Measurements from ENCODE around the gene KIAA1210. TPM values are rescaled to one million over a fixed set of nuclear protein-coding genes. Genes with fewer than 3 reads are reported as not detected.
A peak's percentile ranks its signal among the peaks of the same experiment; 100 is the strongest.

The KIAA1210 gene
- total RNA-seq: not detected
- long read RNA-seq: 0 reads

- intact Hi-C loops (cut with DNase I, micrococcal nuclease): no loop called here
- DNase-seq (no peak), ATAC-seq (no peak)
Measured at GRCh38 chrX:119127650-119128049, at the start of gene KIAA1210. TSS of gene KIAA1210 (minus strand) at chrX:119127812. CDS start at chrX:119123642, 4,170 bp downstream.

GRCh38 chrX:119177278-119177677 lies 49.7 kb upstream of the KIAA1210 start:
- intact Hi-C loops (cut with DNase I, micrococcal nuclease): no loop called here
- no peak for DNase-seq
- ATAC-seq: no peak

GRCh38 chrX:119174900-119175299 lies 47.3 kb upstream of the KIAA1210 start:
- intact Hi-C loops (cut with DNase I, micrococcal nuclease): no loop called here
- DNase-seq: no peak
- ATAC-seq: no peak

- intact Hi-C loops (cut with DNase I, micrococcal nuclease): no loop called here
- DNase-seq: no peak
- no peak for ATAC-seq
Measured at GRCh38 chrX:119168104-119168503, 40.5 kb upstream of the KIAA1210 start.

GRCh38 chrX:119158226-119158625 lies 30.6 kb upstream of the KIAA1210 start:
- DNase-seq (no peak), ATAC-seq (no peak)
- intact Hi-C loops (cut with DNase I, micrococcal nuclease): no loop called here

GRCh38 chrX:119156241-119156640 lies 28.6 kb upstream of the KIAA1210 start:
- intact Hi-C loops (cut with DNase I, micrococcal nuclease): no loop called here
- DNase-seq (no peak), ATAC-seq (no peak)

GRCh38 chrX:119155416-119156035 lies 27.9 kb upstream of the KIAA1210 start:
- intact Hi-C loops (cut with DNase I, micrococcal nuclease): no loop called here
- ATAC-seq: peak; percentile 100
- peak; percentile 7 to 28 for DNase-seq

GRCh38 chrX:119151051-119151380 lies 23.4 kb upstream of the KIAA1210 start:
- intact Hi-C loops (cut with DNase I, micrococcal nuclease): no loop called here
- ATAC-seq (no peak), DNase-seq (no peak)

GRCh38 chrX:119150163-119151050 lies 22.8 kb upstream of the KIAA1210 start:
- no peak for ATAC-seq
- DNase-seq: no peak

GRCh38 chrX:119147486-119147885 lies 19.9 kb upstream of the KIAA1210 start:
- ATAC-seq (no peak), DNase-seq (no peak)
- intact Hi-C loops (cut with DNase I, micrococcal nuclease): no loop called here

More at GRCh38 chrX:119150163-119151050, 22.8 kb upstream of the KIAA1210 start:
- intact Hi-C loops (cut with DNase I, micrococcal nuclease): no loop called here

- ATAC-seq: no peak
- intact Hi-C loops (cut with DNase I, micrococcal nuclease): no loop called here
- DNase-seq: peak in 1 of 2 donors; percentile 10
Measured at GRCh38 chrX:119145241-119145653, 17.6 kb upstream of the KIAA1210 start.

GRCh38 chrX:119134466-119134865 lies 6.9 kb upstream of the KIAA1210 start:
- ATAC-seq: no peak
- DNase-seq: no peak
- intact Hi-C loops (cut with DNase I, micrococcal nuclease): no loop called here

GRCh38 chrX:119132961-119133360 lies 5.3 kb upstream of the KIAA1210 start:
- intact Hi-C loops (cut with DNase I, micrococcal nuclease): no loop called here
- DNase-seq: no peak
- ATAC-seq: no peak

- no peak for ATAC-seq
- DNase-seq: no peak
- intact Hi-C loops (cut with DNase I, micrococcal nuclease): no loop called here
Measured at GRCh38 chrX:119132316-119132715, 4.7 kb upstream of the KIAA1210 start.

GRCh38 chrX:119130911-119131310 lies 3.3 kb upstream of the KIAA1210 start:
- intact Hi-C loops (cut with DNase I, micrococcal nuclease): no loop called here
- no peak for ATAC-seq
- no peak for DNase-seq

- intact Hi-C loops (cut with DNase I, micrococcal nuclease): no loop called here
- DNase-seq: no peak
- no peak for ATAC-seq
Measured at GRCh38 chrX:119121341-119121740, 6.3 kb downstream of the KIAA1210 start.

- ATAC-seq (peak; percentile 57), DNase-seq (peak in 1 of 2 donors; percentile 49)
- intact Hi-C loops (cut with DNase I, micrococcal nuclease): no loop called here
Measured at GRCh38 chrX:119118780-119119395, 8.7 kb downstream of the KIAA1210 start.

GRCh38 chrX:119107206-119107605 lies 20.4 kb downstream of the KIAA1210 start:
- DNase-seq (no peak), ATAC-seq (no peak)
- intact Hi-C loops (cut with DNase I, micrococcal nuclease): no loop called here

- intact Hi-C loops (cut with DNase I, micrococcal nuclease): no loop called here
- DNase-seq: no peak
- no peak for ATAC-seq
Measured at GRCh38 chrX:119105826-119106225, 21.8 kb downstream of the KIAA1210 start.

- DNase-seq (no peak), ATAC-seq (no peak)
- intact Hi-C loops (cut with DNase I, micrococcal nuclease): no loop called here
Measured at GRCh38 chrX:119101168-119101567, 26.4 kb downstream of the KIAA1210 start.

Data from left colon (tissue), 2 donors.